Stimulated activated CD8-positive, alpha-beta memory T cell treated with anti-CD3 and anti-CD28 coated beads, Interleukin-2, amount 100 ng/mL, for 1 hour (primary cell): ENCODE data around the gene TMPRSS13.

ENCODE experiments used
- DNase-seq, 2 donors: peaks; one replicate each; pipeline ENCODE4 v3.0.0-alpha.2; 2020; ENCODE audit warnings: low read depth in 2 of 2

The TMPRSS13 gene

GRCh38 chr11:117892651-117893050 lies 36.6 kb downstream of the TMPRSS13 start:
- DNase-seq = no peak

- no peak for DNase-seq
Observed at GRCh38 chr11:117891362-117891761, 37.8 kb downstream of the TMPRSS13 start.

- no peak for DNase-seq
Observed at GRCh38 chr11:117888139-117888566, 41.0 kb downstream of the TMPRSS13 start.

- no peak for DNase-seq
Observed at GRCh38 chr11:117887431-117888138, 41.6 kb downstream of the TMPRSS13 start.

- no peak for DNase-seq
Observed at GRCh38 chr11:117885777-117886176, 43.4 kb downstream of the TMPRSS13 start.

- no peak for DNase-seq
Observed at GRCh38 chr11:117884994-117885393, 44.2 kb downstream of the TMPRSS13 start.

- no peak for DNase-seq
Observed at GRCh38 chr11:117883063-117883462, 46.1 kb downstream of the TMPRSS13 start.

- no peak for DNase-seq
Observed at GRCh38 chr11:117882311-117882905, 46.8 kb downstream of the TMPRSS13 start.

GRCh38 chr11:117881217-117881616 lies 48.0 kb downstream of the TMPRSS13 start:
- no peak for DNase-seq

- no peak for DNase-seq
Observed at GRCh38 chr11:117879516-117880480, 49.4 kb downstream of the TMPRSS13 start.

- DNase-seq = no peak
Observed at GRCh38 chr11:117878939-117879475, 50.2 kb downstream of the TMPRSS13 start.

- DNase-seq = no peak
Observed at GRCh38 chr11:117878314-117878938, 50.8 kb downstream of the TMPRSS13 start.

GRCh38 chr11:117877120-117877784 lies 52.0 kb downstream of the TMPRSS13 start:
- DNase-seq = no peak

GRCh38 chr11:117876341-117877119 lies 52.7 kb downstream of the TMPRSS13 start, which contains the start of gene FXYD6:
Gene FXYD6, minus strand, starts transcription at chr11:117876658. Its CDS starts 33,882 bp downstream, at chr11:117842776.
- no peak for DNase-seq

- DNase-seq = no peak
Observed at GRCh38 chr11:117876059-117876340, 53.2 kb downstream of the TMPRSS13 start.

- no peak for DNase-seq
Observed at GRCh38 chr11:117875382-117876058, 53.7 kb downstream of the TMPRSS13 start.

GRCh38 chr11:117874910-117875381 lies 54.3 kb downstream of the TMPRSS13 start:
- DNase-seq = no peak

- DNase-seq = no peak
Observed at GRCh38 chr11:117874253-117874909, 54.8 kb downstream of the TMPRSS13 start.

GRCh38 chr11:117873828-117874125 lies 55.4 kb downstream of the TMPRSS13 start:
- DNase-seq = no peak
